NCI-H146 treated with DMSO at 0.1 percent for 48 hours (cell line): ENCODE measurements around the gene PIK3CD.
"Not testable (repeated sequence)": the region's sequence is repeated elsewhere in the genome, so short reads cannot be mapped to it uniquely, and the experiment has no call there.

Experiments
- DNase-seq: peaks from one replicate; lab custom pipeline; 2025; ENCODE audit not compliant: unreplicated experiment; lab: John Stamatoyannopoulos, UW

The PIK3CD gene

DNA sequence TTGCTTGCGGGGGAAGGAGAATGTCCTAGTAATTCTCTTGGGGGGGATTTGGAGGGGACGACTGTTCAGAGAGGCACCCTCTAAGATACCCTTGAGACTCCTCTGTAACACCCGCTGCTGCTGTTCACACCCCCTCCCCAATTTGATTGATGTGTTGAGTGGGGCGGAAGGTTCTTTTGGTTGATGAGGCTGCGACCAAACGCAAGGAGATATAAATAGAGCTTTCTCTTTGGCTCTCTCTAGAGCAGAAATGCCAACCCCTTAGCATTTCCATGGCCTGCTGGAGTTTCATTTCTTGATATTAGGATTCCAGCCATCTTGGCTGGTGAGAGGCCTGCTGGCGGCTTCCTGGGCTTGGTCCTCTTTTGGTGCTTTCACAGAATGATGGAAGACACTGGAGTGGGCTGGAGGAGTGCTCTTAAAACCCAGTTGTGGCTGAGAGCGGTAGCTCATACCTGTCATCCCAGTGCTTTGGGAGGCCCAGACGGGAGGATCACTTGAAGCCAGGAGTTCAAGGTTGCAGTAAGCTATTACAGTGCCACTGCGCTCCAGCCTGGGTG lies 2.0 kb downstream of the PIK3CD start:
- no peak for DNase-seq

- no peak for DNase-seq
Measured at GRCh38 chr1:9654051-9654833, 2.7 kb downstream of the PIK3CD start.

GRCh38 chr1:9654834-9655723 lies 3.5 kb downstream of the PIK3CD start:
- DNase-seq = no peak

- DNase-seq = no peak
Measured at GRCh38 chr1:9655836-9656235, 4.3 kb downstream of the PIK3CD start.

GRCh38 chr1:9657521-9658032 lies 6.0 kb downstream of the PIK3CD start:
- DNase-seq = no peak

DNA sequence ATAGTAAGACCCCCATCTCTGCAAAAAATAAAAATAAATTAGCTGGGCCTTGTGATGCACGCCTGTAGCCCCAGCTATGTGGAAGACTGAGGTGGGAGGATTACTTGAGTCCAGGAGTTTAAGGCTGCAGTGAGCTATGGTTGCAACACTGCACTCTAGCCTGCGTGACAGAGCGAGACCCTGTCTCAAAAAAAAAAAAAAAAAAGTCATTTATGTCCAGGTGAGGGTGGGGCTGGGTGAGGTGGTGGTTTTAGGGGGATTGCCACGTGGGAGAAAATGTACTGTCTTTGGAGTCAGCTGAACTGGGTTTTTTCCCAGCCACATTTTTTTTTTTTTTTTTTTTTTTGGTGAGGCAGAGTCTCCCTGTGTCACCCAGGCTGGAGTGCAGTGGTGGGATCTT lies 6.7 kb downstream of the PIK3CD start:
- DNase-seq = no peak

- no peak for DNase-seq
Measured at GRCh38 chr1:9659328-9659727, 7.8 kb downstream of the PIK3CD start.

DNA sequence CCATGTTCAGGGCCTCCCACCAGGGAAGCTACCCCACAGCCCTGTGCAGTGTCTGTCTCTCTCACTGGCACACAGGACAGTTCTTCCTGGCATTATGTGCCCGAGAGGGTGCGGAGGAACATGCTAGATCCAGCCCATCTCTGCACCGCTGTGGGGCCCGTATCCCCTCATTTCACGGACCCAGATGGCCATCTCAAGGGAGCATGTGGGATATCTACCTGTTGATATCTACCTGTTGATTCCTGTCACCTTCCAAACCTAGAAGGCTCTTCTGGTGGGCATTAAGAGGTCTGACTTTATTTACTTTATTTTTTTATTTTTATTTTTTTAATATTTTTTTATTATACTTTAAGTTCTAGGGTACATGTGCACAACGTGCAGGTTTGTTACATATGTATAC lies 11.7 kb downstream of the PIK3CD start:
- DNase-seq = no peak

DNA sequence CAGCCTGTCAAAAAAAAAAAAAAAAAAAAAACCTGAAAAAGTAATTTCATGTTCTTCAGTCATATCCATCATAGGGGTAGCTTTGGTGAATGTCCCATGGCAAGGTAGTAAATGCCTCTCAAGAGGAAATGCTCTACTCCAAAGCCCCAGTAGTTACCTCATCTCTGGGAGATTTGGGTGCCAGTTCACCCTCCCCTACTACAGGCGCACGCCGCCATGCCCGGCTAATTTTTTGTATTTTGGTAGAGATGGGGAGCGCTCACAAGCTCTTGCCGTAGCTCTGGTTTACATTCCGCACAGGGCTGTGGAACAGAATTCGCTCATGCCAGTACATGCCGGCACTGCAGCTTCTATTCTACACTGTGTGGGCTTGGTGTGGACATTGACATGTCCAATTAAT lies 13.7 kb downstream of the PIK3CD start:
- DNase-seq = no peak

DNA sequence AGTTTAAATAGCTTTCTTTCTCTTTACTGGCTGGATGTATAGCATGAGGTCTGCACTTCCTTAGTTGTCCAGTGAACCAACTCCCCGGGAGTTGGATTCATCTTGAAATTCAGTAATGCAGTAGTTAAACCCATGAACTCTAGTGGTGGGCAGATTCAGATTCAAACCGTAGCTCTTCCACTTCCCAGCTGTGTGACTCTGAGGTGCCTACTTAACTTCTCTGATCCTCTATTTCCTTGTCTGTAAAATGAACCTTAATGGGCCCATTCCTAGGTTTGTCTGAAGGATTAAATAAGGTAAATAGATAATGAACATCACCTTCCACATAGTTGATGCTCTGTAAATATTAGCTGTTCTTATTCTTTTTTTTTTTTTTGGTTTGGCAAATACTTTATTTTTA lies 16.5 kb downstream of the PIK3CD start:
- no peak for DNase-seq

- no peak for DNase-seq
Measured at GRCh38 chr1:9670085-9670484, 18.6 kb downstream of the PIK3CD start.

DNA sequence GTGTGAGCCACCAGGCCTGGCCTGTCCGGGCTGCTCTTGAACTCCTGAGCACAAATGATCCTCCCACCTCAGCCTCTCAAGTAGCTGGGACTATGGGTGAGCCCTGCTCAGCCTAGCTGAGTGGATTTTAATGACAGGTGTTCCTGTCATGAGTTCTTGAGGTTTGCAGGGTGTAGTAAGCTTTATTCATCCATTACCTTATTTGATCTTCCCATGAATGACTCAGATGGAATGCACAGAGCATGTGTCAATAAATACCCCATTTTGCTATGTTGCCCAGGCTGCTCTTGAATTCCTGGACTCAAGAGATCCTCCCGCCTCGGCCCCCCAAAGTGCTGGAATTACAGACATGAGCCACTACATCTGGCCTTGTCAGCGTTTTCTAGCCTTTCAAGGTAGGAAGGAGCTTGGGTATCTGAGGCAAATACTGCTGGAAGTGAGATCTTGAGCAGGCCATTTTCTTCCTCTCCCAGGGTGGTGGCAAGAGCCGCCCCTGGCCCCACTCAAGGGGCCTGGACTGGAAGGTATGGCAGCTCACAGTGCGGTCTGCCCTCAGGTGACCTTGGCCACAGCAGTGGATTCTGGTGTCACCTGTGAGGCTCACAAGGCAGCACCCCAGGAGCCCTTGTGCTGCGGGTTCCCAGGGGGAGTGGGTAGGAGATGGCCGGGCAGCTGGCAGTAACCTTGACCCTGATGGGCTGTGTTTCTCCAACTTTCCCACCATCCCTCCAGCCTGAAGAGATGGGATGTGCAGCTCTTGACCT lies 20.0 kb downstream of the PIK3CD start:
- no peak for DNase-seq

DNA sequence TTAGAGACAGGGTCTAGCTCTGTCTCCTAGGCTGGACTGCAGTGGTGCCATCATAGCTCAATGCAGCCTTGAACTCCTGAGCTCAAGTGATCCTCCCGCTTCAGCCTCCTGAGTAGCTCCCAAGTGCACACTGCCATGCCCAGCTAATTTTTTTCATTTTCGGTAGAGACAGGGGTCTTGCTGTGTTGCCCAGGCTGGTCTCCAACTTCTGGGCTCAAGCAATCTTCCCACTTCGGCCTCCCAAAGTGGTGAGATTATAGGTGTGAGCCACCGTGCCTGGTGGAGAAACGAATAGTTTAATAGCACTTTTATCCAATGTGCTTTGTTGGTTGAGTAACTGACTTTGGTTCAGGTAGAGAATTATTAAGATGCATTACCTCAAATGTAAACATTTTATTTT lies 20.9 kb downstream of the PIK3CD start:
- no peak for DNase-seq

DNA sequence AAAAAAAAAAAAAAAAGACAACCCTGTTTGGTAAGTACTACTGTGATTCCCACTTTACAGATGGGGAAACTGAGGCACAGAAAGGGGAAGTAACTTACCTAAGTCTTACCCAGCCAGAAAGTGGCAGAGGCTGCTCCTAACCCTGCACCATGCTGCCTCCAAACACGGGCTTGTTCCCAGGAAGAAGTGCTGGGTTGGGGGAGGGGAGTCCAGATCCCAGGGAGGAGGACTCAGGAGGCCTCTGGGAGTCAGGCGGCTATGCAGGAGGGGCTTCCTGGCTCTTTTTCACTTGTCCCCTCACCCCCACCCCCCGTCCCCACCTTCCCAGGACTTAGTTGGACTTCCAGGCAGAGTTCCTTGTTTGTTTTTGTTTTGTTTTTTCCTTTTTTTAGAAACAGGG lies 23.9 kb downstream of the PIK3CD start:
- DNase-seq = no peak

DNA sequence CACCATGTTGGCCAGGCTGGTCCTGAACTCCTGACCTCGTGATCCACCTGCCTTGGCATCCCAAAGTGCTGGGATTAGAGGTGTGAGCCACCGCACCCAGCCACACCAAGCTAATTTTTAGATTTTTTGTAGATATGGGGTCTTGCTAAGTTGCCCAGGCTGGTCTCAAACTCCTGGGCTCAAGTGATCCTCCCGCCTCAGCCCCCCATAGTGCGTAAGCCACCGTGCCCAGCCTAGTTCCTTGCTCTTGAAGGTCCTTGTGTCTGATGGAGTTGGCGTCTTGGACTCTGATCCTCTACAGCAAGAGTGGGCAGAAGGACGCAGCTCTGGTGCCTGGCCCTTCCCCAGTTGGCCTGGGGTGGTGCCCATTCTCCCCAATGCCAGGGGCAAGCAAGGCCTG lies 24.6 kb downstream of the PIK3CD start:
- not testable (repeated sequence) for DNase-seq

- DNase-seq = no peak
Measured at GRCh38 chr1:9676815-9677393, 25.4 kb downstream of the PIK3CD start.

DNA sequence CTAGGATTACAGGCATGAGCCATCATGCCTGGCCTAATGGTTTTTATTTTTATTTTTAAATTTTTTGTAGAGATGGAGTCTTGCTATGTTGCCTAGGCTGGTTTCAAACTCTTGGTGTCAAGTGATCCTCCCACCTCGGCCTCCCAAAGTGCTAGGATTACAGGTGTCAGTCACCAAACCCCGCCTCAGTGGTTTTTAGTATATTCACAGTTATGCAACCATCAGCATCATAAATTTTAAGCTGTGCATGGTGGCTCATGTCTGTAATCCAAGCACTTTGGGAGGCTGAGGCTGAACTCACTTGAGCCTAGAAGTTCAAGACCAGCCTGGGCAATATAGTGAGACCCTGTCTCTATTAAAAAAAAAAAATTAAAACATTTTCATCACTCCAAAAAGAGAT lies 28.6 kb downstream of the PIK3CD start:
- DNase-seq = no peak

GRCh38 chr1:9680828-9681227 lies 29.3 kb downstream of the PIK3CD start:
- no peak for DNase-seq

GRCh38 chr1:9684801-9685200 lies 33.3 kb downstream of the PIK3CD start:
- no peak for DNase-seq

GRCh38 chr1:9687120-9687873 lies 35.8 kb downstream of the PIK3CD start:
- DNase-seq = peak; percentile 29
